WI38 (cell line): Measurements from ENCODE around the gene NFATC2.
"Not testable (repeated sequence)": the region's sequence is repeated elsewhere in the genome, so short reads cannot be mapped to it uniquely, and the experiment has no call there.

Source experiments
- H3K4me3 ChIP-seq: 2 replicates; pipeline ENCODE4 v1.5.1; 2011; ENCODE audit warnings: low read depth, mild to moderate bottlenecking, control low read depth, low read length
- TF ChIP-seq, protein P1 (sequence below): IDR thresholded peaks from 2 replicates; pipeline ENCODE4 v1.5.1; 2012; ENCODE audit warnings: low read depth, mild to moderate bottlenecking, control low read depth, low read length

NFATC2 gene

DNA sequence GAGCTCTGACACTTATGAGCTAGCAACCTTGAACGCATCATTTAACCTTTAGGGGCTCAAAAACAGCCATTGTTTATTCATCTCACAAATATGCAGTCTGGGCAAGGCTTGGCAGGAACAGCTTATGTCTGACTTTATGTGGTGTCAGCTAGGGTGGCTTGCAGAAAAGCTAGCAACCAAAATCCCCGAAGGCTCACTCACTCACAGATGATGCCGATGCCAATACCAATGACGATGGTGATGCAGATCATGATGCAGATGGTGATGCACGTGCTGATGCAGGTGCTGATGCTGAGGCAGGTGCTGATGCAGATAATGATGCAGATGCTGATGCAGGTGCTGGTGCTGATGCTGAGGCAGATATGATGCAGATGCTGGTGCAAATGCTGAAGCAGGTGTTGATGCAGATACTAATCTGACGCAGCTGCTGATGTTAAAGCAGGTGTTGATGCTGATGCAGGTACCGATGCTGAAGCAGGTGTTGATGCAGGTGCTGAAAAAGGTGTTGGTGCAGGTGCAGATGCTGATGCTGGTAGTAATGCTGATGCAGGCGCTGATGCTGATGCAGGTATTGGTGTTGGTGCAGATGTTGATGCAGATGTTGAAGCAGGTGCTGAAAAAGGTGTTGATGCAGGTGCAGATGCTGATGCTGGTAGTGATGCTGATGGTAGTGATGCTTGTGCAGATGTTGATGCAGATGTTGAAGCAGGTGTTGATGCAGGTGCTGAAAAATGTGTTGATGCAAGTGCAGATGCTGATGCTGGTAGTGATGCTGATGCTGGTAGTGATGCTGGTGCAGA lies 195.6 kb downstream of the NFATC2 start:
- no peak overlapping the region for H3K4me3 ChIP-seq
- TF ChIP-seq, protein P1, sequence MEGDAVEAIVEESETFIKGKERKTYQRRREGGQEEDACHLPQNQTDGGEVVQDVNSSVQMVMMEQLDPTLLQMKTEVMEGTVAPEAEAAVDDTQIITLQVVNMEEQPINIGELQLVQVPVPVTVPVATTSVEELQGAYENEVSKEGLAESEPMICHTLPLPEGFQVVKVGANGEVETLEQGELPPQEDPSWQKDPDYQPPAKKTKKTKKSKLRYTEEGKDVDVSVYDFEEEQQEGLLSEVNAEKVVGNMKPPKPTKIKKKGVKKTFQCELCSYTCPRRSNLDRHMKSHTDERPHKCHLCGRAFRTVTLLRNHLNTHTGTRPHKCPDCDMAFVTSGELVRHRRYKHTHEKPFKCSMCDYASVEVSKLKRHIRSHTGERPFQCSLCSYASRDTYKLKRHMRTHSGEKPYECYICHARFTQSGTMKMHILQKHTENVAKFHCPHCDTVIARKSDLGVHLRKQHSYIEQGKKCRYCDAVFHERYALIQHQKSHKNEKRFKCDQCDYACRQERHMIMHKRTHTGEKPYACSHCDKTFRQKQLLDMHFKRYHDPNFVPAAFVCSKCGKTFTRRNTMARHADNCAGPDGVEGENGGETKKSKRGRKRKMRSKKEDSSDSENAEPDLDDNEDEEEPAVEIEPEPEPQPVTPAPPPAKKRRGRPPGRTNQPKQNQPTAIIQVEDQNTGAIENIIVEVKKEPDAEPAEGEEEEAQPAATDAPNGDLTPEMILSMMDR, result no peak

DNA sequence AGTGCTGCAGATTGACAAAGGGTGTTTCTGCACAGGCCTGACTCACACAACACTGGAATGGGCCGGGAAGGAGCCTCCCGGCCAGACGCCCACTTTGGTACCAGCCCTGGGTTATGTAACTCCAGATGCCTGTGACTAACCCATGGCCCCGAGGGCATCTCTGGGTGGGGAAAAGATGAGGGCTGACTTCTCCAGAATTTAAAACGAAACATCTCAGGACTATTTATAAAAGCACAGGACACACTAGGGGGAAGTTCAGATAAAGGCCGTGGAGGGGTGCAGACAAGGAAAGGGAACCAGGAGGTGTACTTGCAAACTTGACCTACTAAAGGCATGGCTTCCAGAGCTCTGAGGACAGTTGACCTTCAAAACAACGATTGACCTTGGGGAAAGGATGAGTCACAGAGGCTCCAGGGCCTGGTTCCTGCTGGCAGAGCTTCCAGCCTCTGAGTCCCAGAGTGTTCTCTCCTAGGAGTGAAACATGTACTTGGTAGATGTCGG lies 196.9 kb downstream of the NFATC2 start:
- TF ChIP-seq, protein P1, result no peak
- no peak overlapping the region for H3K4me3 ChIP-seq

DNA sequence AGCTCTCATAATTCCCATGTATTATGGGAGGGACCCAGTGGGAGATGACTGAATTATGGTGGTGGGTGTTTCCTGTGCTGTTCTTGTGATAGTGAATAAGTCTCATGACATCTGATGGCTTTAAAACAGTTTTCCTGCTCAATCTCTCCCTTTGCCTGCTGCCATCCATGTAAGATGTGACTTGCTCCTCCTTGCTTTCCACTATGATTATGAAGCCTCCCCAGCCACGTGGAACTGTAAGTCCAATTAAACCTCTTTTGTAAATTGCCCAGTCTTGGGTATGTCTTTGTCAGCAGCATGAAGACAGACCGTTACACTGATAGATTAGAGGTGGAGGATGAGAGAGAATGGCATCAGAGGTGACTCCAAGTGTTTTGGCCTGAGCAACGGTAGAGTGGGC lies 198.7 kb downstream of the NFATC2 start:
- H3K4me3 ChIP-seq, result not testable (repeated sequence)

DNA sequence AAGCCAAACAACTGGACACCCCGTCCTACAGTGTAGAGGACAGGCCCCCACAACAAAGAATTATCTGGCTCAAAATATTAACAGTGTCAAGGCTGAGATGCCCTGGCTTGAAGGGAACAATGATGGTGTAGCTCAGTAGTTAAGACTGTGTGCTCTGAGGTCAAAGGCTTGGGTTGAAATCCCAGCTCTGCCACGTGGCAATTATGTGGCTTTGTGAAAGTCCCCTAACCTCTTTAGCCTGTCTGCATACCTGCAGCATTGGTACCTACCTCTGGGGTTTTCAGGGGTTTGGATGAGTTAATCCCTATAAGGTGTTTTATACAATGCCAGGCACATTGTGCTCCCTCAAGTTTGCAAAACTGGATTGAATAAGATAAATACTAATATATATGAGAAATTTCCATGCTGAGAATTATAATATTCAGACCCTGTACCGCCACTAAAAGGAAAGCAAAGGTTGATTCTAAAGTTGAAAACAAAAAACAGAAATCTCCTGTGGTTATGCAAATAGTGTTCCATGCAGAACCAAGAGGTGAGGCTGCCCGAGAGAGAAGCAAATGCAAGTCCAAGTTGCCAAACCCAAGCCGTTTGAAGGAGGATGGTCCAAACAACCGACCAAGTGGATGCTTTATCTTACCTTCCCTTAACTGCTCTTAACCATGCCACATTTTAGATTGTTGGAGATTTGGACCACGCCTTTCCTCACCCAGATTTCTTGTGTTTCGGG lies 199.8 kb downstream of the NFATC2 start:
- H3K4me3 ChIP-seq, result no peak overlapping the region
- TF ChIP-seq, protein P1, result no peak

DNA sequence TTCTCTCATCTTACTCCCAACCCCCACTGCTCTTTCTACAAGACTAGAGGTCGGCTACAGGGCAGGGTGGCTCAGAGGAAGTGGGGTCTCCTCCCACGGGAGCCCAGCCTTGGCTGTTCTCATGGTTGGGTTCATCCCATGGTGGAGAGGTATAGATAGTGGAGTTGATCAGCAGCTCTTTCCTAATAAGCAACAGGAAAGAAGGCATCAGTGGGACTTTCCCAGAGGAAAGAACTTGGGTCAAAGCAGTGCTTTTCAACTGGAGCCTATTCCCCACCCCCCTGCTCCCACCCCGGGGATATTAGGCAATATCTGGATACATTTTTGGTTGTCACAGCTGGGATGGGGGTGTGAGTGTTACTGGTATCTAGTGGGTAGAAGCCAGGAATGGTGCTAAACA lies 200.9 kb downstream of the NFATC2 start:
- TF ChIP-seq, protein P1, result no peak
- H3K4me3 ChIP-seq, result no peak overlapping the region

DNA sequence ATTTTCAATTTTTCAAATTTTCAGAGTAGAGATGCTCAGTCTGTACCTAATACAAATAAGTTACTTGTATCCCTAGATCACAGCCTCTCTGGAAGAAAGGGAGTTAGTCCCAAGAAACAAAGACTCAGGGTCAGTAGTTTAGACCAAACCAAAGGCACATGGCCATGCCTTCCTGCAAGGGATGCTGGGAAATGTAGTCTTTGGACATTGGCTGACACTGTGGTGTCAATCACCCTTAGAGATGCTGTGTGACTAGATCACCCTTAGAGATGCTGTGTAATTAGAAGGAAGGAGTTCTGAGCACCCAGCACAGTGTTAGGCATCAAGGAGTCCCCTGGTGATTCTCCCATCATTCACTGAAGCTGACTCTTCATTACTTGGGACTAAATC lies 202.1 kb downstream of the NFATC2 start:
- no peak overlapping the region for H3K4me3 ChIP-seq
- TF ChIP-seq, protein P1, result no peak

DNA sequence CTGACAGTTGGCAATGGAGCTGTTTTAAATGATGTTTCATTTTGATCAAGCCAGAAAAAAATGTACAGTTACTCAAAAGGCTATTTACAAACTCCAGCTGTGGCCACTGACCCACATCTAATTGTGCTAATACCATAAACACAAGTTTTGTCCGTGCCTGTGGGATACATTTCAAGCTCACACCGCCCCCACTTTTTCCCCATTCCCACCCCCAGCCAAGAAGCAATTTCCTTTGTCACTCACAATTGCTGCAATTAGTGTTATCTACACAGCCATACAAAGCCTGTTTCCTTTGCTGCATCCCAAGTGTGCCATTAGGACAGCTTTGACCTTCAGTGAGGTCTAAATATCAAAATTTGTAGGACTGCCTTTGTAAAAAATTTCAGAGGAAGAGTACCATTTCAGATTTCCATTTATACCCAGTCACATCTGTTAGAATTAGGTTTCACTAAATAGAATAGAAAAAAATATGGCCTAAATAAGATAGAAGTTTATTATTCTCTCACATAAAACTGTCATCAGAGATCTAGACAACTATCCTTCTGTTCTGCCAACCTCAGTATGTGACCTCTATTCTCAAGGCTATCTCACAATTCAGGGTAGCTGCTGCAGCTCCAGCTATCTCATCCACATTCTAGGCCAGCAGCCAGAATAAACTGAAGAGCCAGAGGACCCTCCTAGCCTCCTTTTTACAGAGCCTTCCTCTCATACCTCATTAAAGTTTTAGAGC lies 202.6 kb downstream of the NFATC2 start:
- TF ChIP-seq, protein P1, result no peak
- H3K4me3 ChIP-seq, result no peak overlapping the region
